Stimulated activated CD8-positive, alpha-beta memory T cell treated with anti-CD3 and anti-CD28 coated beads, Interleukin-15, amount 100 ng/mL, for 1 hour (primary cell): Measurements from ENCODE around the gene NANS.
A peak's percentile ranks its signal among the peaks of the same experiment; 100 is the strongest.
"Not testable (repeated sequence)": the region's sequence is repeated elsewhere in the genome, so short reads cannot be mapped to it uniquely, and the experiment has no call there.

Experiments used
- DNase-seq: peaks from one replicate; pipeline ENCODE4 v3.0.0-alpha.2; 2020; ENCODE audit warnings: low read depth

The NANS gene

DNA sequence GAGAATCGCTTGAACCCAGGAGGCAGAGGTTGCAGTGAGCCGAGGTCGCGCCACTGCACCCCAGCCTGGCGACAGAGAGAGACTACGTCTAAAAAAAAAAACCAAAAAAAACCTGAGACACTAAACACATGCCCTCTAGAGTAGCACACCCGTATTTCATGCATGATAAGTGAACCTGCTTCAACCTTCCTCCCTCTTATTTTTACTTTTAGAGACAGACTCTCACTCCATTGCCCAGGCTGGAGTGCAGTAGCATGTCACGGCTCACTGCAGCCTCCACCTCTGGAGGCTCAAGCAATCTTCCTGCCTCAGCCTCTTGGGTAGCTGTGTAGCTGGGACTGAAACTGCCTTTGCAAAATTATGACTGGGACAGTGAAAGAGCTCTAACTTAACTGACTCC lies 17.6 kb upstream of the NANS start:
- DNase-seq = no peak

DNA sequence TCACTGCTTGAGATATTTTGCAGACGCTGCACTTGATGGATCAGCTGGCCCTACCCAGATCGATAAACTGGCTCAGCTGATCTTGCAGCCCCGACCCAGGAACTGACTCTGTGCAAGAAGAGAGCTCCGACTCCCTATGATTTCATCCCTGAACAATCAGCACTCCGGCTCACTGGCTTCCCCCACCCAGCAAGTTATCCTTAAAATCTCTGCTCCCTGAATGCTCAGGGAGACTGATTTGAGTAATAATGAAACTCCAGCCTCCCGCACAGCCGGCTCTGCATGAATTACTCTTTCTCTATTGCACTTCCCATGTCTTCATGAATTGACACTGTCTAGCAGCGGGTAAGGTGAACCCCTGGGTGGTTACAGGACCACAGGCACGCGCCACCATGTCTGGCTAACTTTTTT lies 16.9 kb upstream of the NANS start:
- no peak for DNase-seq

DNA sequence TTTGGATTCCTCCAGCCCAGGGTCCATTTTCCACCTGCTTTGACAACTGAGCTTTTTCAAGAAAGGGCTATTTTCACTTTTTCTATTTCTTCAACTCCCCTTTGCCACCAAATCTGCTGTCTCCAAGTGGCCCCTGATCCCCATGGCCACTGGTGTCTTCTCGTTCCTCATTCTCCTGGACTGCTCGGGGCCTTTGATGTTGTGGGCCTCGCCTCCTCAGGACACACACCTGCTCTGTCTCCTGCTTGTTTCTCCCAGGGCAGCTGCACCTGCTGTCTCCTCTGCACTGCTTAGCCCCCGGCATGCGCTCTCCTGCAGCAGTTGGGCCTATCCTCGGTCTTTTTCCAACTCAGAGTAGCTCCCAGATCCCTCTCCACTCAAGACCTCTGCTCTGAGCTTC lies 16.3 kb upstream of the NANS start:
- no peak for DNase-seq

DNA sequence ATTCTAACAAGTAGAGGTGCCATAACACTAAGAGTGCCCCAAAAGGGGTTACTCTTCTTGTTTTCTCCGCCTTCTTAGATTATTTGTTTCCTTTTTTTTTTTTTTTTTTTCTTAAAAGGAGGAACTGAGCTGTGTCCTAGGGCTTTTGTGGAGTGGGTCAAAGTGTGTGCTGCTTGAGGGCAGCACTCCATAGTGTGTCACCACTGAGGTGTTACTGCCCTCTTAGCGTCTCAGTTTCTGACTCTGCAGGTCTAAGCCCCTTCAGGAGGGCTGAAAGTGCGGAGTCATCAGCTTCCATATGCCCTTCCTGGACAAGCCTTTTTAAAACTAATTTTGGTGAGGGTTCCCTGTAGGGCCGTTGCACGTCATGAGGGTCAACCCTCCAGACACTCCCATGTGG lies 12.6 kb upstream of the NANS start:
- DNase-seq = no peak

DNA sequence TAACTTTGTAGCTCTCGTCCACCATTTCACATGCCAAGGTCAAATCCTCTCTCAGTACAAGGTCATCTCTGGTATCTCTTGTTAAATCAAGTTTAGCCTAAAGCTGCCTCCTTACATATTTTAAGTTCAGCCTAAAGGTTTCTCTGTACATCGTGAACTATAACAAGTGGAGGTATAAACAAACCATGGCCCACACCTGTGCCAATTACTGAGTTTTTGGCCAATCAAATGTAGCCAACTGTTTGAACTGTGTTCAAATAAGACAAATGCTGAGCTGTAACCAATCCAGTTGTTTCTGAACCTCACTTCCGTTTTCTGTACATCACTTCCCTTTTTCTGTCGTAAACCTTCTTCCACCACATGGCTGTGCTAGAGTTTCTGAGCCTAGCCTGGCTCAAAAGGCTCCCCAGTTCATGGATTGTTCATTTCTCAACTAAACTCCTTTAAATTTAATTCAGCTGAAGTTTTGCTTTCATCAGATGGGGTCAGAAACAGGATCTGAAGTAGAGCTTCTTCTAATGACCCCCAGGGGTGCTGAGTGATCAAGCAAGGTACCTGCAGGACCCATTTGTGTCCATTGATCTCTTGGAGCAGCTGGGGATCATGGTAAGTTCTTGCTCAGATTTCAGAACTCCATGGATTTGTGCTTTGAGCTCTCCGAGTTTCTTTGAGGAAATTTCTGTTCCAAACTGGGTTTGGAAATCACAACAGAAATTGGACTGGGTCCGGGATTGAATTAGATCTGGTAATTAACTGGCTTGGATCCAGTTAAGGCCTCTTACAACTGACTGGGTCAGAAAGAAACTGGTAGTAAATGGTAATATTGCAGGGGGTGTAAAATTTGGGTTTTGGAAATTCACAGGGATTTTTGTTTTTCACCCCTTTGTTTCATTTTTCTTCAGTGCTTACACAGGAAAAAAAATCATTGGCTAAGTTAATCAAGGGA lies 11.0 kb upstream of the NANS start:
- no peak for DNase-seq

DNA sequence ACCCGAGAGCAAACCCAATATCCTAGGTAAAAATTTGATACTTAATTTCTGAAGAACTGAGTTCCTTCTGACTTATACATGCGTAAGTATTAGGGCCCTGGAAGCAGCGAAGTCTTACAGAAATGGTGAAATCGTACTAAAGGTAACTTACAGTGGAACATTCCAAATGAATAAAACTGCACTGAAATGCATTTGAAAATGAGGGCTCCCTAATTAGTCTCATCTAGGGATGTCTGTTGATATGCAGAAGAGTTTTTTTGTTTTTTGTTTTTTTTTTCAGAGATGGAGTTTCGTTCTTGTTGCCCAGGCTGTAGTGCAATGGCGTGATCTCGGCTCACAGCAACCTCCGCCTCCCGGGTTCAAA lies 10.4 kb upstream of the NANS start:
- DNase-seq = no peak

DNA sequence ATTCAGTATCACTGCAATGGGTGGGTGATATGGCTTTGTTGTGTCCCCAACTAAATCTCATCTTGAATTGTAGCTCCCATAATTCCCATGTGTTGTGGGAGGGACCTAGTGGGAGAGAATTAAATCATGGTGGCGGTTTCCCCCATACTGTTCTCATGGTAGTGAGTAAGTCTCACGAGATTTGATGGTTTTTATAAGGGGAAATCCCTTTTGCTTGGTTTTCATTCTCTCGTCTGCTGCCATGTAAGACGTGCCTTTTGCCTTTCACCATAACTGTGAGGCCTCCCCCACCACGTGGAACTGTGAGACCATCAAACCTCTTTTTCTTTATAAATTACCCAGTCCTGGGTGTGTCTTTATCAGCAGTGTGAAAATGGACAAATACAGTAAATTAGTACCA lies 9.5 kb upstream of the NANS start:
- DNase-seq = no peak

DNA sequence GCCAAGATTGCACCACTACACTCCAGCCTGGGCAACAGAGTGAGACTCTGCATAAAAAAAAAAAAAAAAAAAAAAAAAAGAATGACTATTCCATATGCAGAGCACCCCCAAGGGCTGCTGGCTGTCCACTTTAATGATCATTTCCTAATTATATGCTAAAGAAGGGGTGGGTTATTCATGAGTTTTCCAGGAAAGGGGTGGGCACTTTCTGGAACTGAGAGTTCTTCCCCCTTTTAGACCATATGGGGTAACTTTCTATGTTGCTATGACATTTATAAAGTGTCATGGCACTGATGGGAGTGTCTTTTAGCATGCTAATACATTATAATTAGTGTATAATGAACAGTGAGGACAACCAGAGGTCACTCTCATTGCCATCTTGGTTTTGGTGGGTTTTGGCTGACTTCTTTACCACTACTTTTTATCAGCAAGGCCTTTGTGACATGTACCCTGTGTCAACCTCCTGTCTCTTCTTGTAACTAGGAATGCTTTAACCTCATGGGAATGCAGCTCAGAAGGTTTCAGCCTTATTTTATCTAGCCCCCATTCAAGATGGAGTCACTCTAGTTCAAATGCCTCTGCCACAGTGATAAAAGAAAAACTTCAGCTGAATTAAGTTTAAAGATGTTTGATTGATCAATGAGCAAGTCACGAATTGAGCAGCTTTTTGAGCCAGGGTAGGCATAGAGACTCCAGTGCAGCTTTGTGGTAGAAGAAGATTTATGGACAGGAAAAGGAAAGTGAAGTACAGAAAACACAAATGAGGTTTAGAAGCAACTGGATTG lies 7.1 kb upstream of the NANS start:
- no peak for DNase-seq

DNA sequence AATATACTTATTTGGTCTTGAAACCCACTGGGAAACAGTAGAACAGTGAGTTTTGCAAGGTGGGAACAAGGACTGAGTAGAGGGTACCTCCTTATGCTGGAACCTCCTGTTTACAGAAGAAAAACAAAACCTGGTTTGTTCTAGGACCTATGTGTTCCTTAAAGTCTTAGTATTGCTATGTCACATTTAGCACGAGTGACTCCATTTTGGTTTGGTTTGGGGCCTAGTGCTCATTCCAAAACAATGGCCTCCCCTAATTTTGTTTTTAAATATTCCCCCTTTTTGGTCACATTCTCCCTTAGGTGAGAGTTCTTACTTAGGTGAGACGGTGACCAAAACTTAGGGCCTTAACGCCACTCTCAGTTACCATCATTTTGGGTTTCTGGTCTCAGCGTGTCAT lies 6.2 kb upstream of the NANS start:
- no peak for DNase-seq

DNA sequence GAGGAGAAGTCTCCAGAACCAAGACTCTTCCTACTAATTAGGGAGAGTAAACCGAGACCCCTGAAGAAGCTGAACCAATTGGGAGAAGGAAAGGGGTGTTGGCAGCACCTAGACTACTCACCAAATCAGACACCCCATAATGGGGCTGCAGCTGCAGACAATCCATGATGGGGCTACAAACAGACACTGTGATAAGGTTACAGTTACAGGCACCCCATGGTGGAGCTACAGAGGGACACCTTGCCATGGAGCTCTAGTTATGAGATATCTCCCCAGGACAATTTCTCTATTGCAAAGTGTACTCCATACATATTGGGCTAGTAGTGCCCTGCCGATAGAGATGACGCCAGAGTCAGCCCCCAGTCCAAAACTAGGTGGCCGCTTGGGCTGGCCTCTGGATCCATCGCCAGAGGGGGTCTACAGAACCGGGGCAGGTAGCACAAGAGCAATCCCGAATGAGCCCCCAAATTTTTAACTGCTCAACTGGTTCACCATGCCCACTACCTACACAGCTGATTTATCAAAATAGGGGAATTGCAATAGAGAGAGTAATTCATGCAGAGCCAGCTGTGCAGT lies 2.1 kb upstream of the NANS start:
- no peak for DNase-seq

DNA sequence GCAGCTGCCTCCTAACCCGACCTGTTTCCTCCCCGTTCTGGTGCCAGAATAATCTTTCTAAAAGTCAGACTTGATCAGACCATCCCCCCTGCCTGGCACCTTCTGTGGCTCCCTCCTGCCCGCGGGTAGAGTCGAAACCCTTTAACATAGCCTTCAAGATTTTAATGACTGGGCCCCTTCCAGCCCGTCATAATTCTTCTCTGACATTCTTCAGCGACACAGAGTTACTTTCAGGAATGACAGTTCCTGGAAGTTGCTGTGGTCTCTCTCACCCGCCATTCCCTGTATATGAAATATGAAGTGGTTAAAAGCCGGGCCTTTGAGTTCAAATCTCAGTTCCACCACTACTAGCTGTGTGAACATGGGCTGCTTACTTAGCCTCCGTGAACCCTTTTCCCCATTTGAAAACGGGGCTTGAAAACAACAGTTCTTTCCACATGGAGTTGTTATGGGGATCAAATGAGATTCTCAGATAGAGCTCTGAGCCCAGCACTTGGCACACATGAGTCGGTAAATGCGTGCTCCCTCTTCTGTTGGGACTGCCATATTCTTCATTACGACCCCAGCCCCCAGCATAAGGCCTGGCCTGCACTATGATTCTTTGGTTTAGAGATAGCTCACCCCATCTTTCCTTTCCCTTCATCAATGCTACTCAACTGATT lies 737 bp downstream of the NANS start:
- DNase-seq = no peak

DNA sequence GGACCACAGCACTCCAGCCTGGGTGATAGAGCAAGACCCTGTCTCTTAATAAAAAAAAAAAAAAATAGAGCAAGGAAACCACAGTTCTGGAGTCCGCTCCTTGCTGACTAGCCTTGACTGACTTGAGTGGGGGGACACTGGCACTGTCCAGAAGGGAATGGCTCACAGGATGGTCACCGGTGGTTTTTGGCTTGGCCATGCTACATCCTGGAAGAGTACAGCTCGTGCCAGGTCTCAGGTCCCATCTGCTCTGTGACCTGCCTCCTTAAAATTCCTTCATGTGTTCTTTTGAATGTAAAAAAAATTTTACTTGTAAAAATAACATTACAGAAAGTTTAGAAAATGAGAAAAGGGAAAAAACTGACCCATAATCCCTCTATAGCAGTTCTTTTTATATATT lies 5.6 kb downstream of the NANS start:
- no peak for DNase-seq

DNA sequence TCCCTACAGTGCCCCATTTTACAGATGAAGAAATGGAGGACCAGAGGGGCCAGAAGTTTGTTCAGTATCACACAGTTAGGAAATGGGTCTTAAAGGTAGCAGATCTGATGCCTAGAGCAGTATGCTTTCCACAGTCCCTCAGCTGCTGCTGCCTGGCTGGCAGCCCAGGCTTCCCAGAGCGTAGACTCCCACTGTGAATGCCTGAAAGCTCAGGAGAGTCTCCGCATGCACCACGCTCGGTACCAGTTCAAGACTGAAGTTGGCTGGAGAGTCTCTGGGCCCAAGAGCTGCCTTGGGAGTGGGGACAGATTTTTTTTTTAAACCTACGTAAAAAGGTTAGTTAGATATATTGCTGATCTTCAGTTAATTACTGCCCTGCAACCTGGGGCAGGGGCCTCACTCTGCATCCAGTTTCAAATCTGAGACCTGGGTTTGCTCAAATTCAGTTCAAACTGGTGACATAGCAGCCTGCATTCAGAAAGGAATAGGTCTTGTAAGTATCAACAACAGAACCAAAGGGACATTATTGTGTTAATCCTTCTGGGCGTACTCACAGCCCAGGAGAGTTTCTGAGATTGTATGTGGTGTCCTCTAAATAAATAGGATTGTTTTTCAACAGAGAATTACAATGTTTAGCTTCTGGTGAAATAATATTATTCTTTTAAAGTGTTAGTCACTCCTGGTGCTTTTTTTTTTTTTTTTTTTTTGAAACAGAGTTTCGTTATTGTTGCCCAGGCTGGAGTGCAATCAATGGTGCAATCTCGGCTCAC lies 8.3 kb downstream of the NANS start:
- DNase-seq = no peak

DNA sequence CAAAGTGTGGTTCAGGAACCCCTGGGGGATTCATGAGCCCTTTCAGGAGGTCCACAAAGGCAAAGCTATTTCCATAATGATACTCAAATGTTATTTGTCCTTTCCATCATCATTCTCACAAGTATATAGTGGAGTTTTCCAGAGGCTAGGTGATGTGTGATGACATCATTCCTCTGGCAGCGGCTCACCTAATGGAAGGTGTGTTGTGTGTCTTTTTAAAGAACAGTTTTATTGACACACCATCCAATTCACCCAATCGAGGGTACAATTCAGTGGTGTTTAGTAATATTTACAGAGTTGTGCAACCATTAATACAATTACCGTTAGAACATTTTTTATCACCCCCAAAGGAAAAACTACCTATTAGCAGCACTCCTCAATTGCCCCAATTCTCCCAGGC lies 9.7 kb downstream of the NANS start:
- no peak for DNase-seq

DNA sequence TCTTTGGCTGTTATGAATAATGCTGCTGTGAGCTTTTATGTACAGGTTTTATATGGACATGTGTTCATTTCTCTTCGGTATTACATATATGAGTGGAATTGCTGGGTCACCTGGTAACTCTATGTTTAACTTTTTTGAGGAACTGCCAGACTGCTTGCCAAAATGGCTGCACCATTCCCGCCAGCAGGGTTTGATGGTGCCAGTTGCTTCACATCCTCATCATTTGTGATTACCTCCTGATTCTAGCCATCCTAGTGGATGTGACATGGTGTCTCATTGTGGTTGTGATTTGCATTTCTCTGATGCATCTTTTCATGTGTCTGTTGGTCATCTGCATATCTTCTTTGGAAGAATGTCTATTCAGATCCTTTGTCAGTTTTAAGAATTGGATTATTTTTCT lies 10.7 kb downstream of the NANS start:
- no peak for DNase-seq

DNA sequence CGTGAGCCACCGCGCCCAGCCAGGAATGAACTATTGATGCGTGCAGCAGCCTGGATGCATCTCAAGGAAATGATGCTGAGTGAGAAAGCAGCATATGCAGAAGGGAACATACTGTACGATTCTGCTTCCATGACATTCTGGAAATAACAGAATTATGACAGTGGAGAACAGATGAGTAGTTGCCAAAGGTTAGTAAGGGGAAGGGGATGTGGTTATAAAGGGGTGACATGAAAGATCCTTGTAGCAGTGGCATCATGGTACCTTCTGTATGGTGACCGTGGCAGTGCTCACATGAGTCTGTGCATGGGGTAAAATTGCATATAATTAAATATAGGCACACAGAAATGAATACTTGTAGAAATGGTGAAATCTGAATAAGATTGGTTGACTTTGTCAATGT lies 13.0 kb downstream of the NANS start:
- no peak for DNase-seq

DNA sequence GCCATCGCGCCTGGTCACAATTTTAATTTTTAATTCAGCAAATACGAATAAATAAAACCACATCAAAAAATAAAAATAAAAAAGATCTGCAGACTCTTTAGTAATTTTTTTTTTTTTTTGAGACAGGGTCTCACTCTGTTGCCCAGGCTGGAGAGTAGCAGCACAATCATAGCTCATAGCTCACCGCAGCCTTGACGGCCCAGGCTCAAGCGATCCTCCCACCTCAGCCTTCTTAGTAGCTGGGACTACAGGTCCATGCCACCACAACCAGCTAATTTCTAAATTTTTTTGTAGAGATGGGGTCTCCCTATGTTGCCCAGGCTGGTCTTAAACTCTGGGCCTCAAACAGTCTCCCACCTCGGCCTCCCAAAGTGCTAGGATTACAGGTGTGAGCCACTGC lies 14.2 kb downstream of the NANS start:
- DNase-seq = no peak

DNA sequence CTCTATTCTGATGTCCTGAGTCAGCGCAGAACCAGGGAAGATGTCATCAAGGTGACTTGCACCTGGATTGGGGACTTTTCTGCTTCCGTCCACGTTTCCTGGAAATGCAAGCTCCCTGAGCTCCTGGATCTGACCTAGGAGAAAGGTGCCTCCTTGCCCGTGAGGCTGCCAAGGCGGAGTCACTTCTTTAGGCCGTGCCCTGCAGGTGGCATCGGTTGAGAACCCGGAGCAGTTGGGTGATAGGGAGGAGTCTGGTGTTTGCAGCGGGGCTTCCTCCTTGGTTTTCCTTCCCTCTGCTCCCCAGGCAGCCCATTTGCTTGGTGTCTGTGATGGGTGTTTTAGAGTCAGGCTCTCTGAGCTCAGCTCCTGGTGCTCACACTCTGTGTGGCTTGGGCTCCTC lies 15.2 kb downstream of the NANS start:
- DNase-seq = no peak

DNA sequence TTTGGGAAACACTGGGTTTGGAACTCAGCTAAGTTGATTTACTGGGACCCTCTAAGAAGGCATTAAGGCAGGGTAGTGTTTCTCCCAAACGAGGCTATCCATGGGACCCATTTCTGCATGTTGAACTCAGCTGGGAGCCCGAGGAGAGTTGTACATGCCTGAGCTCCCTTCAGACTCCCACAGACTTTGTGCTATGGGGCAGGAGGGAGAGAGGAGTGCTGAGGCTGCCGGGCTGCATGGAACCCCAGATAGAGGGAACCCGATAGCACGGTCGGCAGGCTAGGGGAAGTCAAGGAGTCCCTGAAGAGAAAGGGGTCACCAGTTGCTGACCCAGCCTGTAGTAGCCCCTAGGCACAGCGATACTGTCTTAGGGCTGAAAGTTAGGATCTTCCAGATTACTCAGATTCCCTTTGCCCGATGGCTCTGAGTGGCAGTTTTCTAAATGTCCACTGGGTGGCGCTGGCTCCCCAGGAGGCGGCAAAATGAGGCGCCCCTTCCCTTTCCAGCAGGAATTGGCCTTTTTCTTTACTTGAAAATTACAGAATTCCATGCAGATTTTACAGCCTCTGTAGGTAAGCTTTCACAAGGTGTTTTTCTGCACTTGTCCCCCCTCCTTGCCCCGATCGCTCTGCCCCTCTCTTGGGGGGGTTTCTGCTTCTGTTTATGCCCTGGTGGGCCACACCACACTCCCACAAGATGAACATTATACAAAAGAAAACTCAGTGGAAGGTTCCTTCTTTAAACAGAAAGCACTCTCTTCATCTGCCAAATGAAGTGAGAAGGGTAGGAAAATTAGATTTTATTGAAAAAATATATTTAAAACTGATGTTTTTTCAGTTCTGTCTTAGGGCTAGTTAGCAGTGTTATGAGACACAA lies 17.8 kb downstream of the NANS start:
- peak; percentile 51 for DNase-seq

DNA sequence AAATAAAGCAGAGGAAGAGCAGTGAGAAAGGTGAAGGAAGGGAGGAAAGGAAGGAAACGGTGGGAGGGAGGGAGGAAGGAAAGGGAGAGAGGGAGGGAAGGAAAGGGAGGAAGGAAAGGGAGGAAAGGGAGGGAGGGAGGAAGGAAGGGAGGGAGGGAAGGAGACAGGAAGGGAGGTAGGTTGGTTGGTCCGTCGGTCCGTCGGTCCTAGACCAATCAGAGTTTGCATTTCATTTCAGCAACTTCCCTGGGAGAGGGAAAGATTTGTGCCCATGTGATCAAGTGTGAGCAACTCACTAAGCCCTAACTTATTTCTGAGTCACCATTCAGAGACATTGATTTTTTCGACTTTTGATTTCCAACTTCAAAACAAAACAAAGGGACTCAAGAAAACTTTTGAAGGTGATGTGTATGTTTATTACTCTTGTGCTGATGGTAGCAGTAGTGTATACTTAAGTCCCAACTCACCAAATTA lies 18.8 kb downstream of the NANS start:
- no peak for DNase-seq

DNA sequence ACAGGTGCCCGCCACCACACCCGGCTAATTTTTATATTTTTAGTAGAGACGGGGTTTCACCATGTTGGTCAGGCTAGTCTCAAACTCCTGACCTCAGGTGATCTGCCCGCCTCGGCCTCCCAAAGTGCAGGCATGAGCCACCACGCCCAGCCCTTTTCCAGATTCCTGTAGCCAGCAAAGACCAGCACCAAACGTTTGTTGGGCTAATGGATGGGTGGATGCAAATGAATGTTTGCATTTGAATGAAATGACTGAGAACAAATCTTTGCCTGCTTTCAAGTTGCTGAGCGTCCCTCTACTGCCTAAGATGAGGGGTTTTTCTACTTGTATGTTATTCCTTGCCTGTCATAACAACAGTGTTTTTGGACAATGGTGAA lies 20.0 kb downstream of the NANS start:
- not testable (repeated sequence) for DNase-seq
